HCT116 (cell line): ENCODE data around the gene DTNB. TPM values are rescaled to one million over a fixed set of nuclear protein-coding genes. Genes with fewer than 3 reads are reported as not detected.

Source experiments
- ATAC-seq: fragments of 200-7000 bp; cut with Tn5 transposase; 2 replicates; pipeline ENCODE4 v1.9.1; 2020; ENCODE audit warnings: mild to moderate bottlenecking, moderate library complexity
- BruUV-seq: library from RNA; stranded (reverse); fragments of 400-500 nt; replicated peaks from 2 replicates; lab custom pipeline; 2021; lab: Mats Ljungman, UMichigan
- CTCF ChIA-PET: fragments of 300-600 bp; sonication (Branson Sonifier 250); formaldehyde crosslinking; loops from one replicate; lab custom pipeline; 2021; ENCODE audit warnings: antibody characterized with exemption; lab: Charles Lee
- POLR2A ChIA-PET: fragments of 300-600, 350-600 bp; sonication (Branson Sonifier 250); formaldehyde crosslinking; loops from one replicate; lab custom pipeline; 2021; ENCODE audit warnings: antibody characterized with exemption; lab: Charles Lee
- RAD21 ChIA-PET, 2 experiments: fragments of 300-600 bp; sonication (Branson Sonifier 250); formaldehyde crosslinking; loops; one replicate each; lab custom pipeline; 2023; ENCODE audit warnings: low total read pairs in 2 of 2; ENCODE audit not compliant: uncharacterized antibody in 2 of 2, unreplicated experiment in 2 of 2, low non-redundant PET in 1 of 2; lab: Charles Lee
- DNase-seq: peaks from one replicate; pipeline ENCODE4 v3.0.0-alpha.2; 2010; ENCODE audit warnings: low read depth, low spot score
- H2AFZ ChIP-seq: fragments of 200-600 bp; shearing (Covaris generic), sonication (generic); 2 replicates; pipeline ENCODE4 v1.6.1; 2017; ENCODE audit warnings: low read depth, mixed run types, mixed read lengths, antibody characterized with exemption, low read length; ENCODE audit not compliant: poor library complexity, severe bottlenecking
- H3K27ac ChIP-seq: 2 replicates; pipeline ENCODE4 v1.5.1; 2012; ENCODE audit warnings: low read depth, low read length
- H3K27me3 ChIP-seq: fragments of 200-600 bp; sonication (generic); 2 replicates; pipeline ENCODE4 v1.6.1; 2016; ENCODE audit warnings: mixed run types, low read length, mixed read lengths; ENCODE audit not compliant: insufficient read depth
- H3K36me3 ChIP-seq, 2 experiments: fragments of 200-500 bp in 1 of 2; fragments of 200-600 bp in 1 of 2; sonication (Bioruptor generic) in 1 of 2; sonication (generic) in 1 of 2; 2 replicates each; pipeline versions ENCODE4 v1.5.1 to v1.6.1; 2014 to 2016; ENCODE audit warnings: low read length in 2 of 2, inconsistent platforms in 1 of 2, mixed read lengths in 1 of 2, mixed run types in 1 of 2; ENCODE audit not compliant: insufficient read depth in 2 of 2, control insufficient read depth in 1 of 2
- H3K4me1 ChIP-seq, 2 experiments: fragments of 200-600 bp in 1 of 2; sonication (generic) in 1 of 2; 2 replicates each; pipeline versions ENCODE4 v1.5.1 to v1.6.1; 2012 to 2017; ENCODE audit warnings: low read length in 2 of 2, inconsistent platforms in 1 of 2, mild to moderate bottlenecking in 1 of 2, mixed read lengths in 1 of 2, mixed run types in 1 of 2, moderate library complexity in 1 of 2; ENCODE audit not compliant: insufficient read depth in 2 of 2, control insufficient read depth in 1 of 2
- H3K4me2 ChIP-seq: fragments of 200-600 bp; sonication (generic); 2 replicates; pipeline ENCODE4 v1.6.1; 2017; ENCODE audit warnings: mixed run types, low read length, mixed read lengths
- H3K4me3 ChIP-seq, 2 experiments: fragments of 200-600 bp in 1 of 2; sonication (generic) in 1 of 2; replicated peaks in 1 of 2; 2 replicates each; pipeline ENCODE4 v1.5.1; 2011 to 2016; ENCODE audit warnings: low read length in 2 of 2, control low read depth in 1 of 2, low read depth in 1 of 2, mild to moderate bottlenecking in 1 of 2, mixed read lengths in 1 of 2, mixed run types in 1 of 2
- H3K79me2 ChIP-seq: fragments of 200-600 bp; sonication (generic); 2 replicates; pipeline ENCODE4 v1.6.1; 2017; ENCODE audit warnings: mild to moderate bottlenecking, mixed run types, low read length, moderate library complexity, mixed read lengths; ENCODE audit not compliant: insufficient read depth
- H3K9ac ChIP-seq: fragments of 200-600 bp; sonication (generic); 2 replicates; pipeline ENCODE4 v1.6.1; 2016; ENCODE audit warnings: low read length, mixed read lengths
- H3K9me2 ChIP-seq: fragments of 200-600 bp; sonication (generic), shearing (Covaris generic); 2 replicates; pipeline ENCODE4 v1.6.1; 2017; ENCODE audit warnings: mixed run types, mild to moderate bottlenecking, moderate library complexity; ENCODE audit not compliant: insufficient read depth
- H3K9me3 ChIP-seq, 2 experiments: fragments of 200-500 bp in 1 of 2; fragments of 200-600 bp in 1 of 2; sonication (Bioruptor generic) in 1 of 2; sonication (generic) in 1 of 2; 2 replicates each; pipeline ENCODE4 v1.6.1; 2014 to 2017; ENCODE audit warnings: low read length in 2 of 2, mixed read lengths in 2 of 2, inconsistent platforms in 1 of 2, low read depth in 1 of 2, mild to moderate bottlenecking in 1 of 2, mixed run types in 1 of 2, moderate library complexity in 1 of 2; ENCODE audit not compliant: control insufficient read depth in 1 of 2, insufficient read depth in 1 of 2
- H4K20me1 ChIP-seq: fragments of 200-600 bp; sonication (generic), shearing (Covaris generic); 2 replicates; pipeline ENCODE4 v1.6.1; 2017; ENCODE audit warnings: mixed run types, mild to moderate bottlenecking, moderate library complexity; ENCODE audit not compliant: insufficient read depth
- EZH2 ChIP-seq: fragments of 200-600 bp; sonication (generic); IDR thresholded peaks from 2 replicates; pipeline ENCODE4 v1.6.1; 2017; ENCODE audit warnings: antibody characterized with exemption, mixed run types
- FOSL1 ChIP-seq: IDR thresholded peaks from 2 replicates; pipeline ENCODE4 v1.6.1; 2012; ENCODE audit warnings: low read depth
- JUND ChIP-seq: IDR thresholded peaks from 2 replicates; pipeline ENCODE4 v1.6.1; 2012
- RAD21 ChIP-seq: IDR thresholded peaks from 2 replicates; pipeline ENCODE4 v1.6.1; 2012; ENCODE audit warnings: low read depth, mild to moderate bottlenecking
- intact Hi-C: fragments of 100-400 bp; cut with micrococcal nuclease; formaldehyde crosslinking; loops from 2 replicates; pipeline ENCODE4 v1.10.0; 2022
- total RNA-seq: library from RNA; stranded (reverse); gene quantifications from one replicate; pipeline ENCODE4 v1.2.1, GENCODE V29; 2021; ENCODE audit not compliant: unreplicated experiment
- TF ChIP-seq, protein P1 (sequence below): IDR thresholded peaks from 2 replicates; pipeline ENCODE4 v1.6.1; 2012; ENCODE audit warnings: low read depth
- TF ChIP-seq, protein P2 (sequence below): IDR thresholded peaks from 2 replicates; pipeline ENCODE4 v1.6.1; 2012
- TF ChIP-seq, protein P3 (sequence below): IDR thresholded peaks from 2 replicates; pipeline ENCODE4 v1.6.1; 2012

DTNB gene
- total RNA-seq, 1 experiment from 2014 or later, result 30.2 TPM

GRCh38 chr2:25566694-25567093 lies 106.7 kb downstream of the DTNB start:
- intact Hi-C loops, result loop anchor here (1.0 kb wide), 1 partner anchor 257 kb away; no protein-coding TSS in a partner anchor
- no peaks in the 10 kb centered on the region for H3K9me2 ChIP-seq
- ATAC-seq (no peak), DNase-seq (no peak)
- no peak overlapping the region for H3K4me3 ChIP-seq
- no peaks in the 10 kb centered on the region for H3K4me1 ChIP-seq
- H3K36me3 ChIP-seq, result no peaks in the 10 kb centered on the region
- no peak overlapping the region for H2AFZ ChIP-seq
- TF ChIP-seq, protein P1, sequence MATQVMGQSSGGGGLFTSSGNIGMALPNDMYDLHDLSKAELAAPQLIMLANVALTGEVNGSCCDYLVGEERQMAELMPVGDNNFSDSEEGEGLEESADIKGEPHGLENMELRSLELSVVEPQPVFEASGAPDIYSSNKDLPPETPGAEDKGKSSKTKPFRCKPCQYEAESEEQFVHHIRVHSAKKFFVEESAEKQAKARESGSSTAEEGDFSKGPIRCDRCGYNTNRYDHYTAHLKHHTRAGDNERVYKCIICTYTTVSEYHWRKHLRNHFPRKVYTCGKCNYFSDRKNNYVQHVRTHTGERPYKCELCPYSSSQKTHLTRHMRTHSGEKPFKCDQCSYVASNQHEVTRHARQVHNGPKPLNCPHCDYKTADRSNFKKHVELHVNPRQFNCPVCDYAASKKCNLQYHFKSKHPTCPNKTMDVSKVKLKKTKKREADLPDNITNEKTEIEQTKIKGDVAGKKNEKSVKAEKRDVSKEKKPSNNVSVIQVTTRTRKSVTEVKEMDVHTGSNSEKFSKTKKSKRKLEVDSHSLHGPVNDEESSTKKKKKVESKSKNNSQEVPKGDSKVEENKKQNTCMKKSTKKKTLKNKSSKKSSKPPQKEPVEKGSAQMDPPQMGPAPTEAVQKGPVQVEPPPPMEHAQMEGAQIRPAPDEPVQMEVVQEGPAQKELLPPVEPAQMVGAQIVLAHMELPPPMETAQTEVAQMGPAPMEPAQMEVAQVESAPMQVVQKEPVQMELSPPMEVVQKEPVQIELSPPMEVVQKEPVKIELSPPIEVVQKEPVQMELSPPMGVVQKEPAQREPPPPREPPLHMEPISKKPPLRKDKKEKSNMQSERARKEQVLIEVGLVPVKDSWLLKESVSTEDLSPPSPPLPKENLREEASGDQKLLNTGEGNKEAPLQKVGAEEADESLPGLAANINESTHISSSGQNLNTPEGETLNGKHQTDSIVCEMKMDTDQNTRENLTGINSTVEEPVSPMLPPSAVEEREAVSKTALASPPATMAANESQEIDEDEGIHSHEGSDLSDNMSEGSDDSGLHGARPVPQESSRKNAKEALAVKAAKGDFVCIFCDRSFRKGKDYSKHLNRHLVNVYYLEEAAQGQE, result no peak
- TF ChIP-seq RAD21 (no peak), EZH2 (no peak), JUND (no peak), FOSL1 (no peak)
- TF ChIP-seq, protein P2, sequence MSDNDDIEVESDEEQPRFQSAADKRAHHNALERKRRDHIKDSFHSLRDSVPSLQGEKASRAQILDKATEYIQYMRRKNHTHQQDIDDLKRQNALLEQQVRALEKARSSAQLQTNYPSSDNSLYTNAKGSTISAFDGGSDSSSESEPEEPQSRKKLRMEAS, result no peak
- TF ChIP-seq, protein P3, sequence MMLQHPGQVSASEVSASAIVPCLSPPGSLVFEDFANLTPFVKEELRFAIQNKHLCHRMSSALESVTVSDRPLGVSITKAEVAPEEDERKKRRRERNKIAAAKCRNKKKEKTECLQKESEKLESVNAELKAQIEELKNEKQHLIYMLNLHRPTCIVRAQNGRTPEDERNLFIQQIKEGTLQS, result no peak
- H3K9ac ChIP-seq, result no peak overlapping the region
- BruUV-seq, result no TSS peak
- no peaks in the 10 kb centered on the region for H3K9me3 ChIP-seq
- no peak overlapping the region for H3K4me2 ChIP-seq
- no peaks in the 10 kb centered on the region for H4K20me1 ChIP-seq
- ChIA-PET CTCF (no interaction called here), RAD21 (no interaction called here), POLR2A (no interaction called here)
- H3K27ac ChIP-seq, result no peak overlapping the region
- no peaks in the 10 kb centered on the region for H3K27me3 ChIP-seq
- no peaks in the 10 kb centered on the region for H3K79me2 ChIP-seq
